Umbilical cord (tissue), 2 donors: ENCODE measurements around the gene DNAH6. TPM values are rescaled to one million over a fixed set of nuclear protein-coding genes. Genes with fewer than 3 reads are reported as not detected.

Experiments
- DNase-seq: peaks from one replicate; pipeline ENCODE4 v3.0.0-alpha.2; 2015; ENCODE audit warnings: low spot score
- total RNA-seq: library from RNA; depleted of rRNA; stranded (reverse); fragments of >200 nt; gene quantifications from one replicate; pipeline ENCODE4 v1.2.3, GENCODE V29; 2014; ENCODE audit warnings: low replicate concordance; ENCODE audit not compliant: insufficient read depth

DNAH6 gene
- total RNA-seq, 1 donor from 2014 or later: 0.96 TPM

DNA sequence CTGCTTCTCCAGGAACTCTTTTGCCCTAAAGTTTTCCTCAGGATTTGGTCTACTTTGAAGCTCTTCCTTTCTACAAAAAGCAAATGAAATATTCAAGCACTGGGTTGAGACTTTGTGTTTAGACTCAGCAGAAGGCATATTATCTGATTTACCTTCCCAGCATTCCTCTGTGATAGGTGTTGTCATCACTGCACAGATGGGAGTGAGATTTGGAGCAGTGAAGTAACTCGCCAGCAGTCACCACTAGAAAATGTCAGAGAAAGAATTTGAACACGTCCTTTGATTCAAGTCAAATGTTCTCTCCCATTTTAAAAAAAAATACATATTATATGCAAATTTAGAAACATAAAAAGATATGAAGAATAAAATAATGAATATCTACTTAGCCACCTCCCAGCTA lies 112.2 kb downstream of the DNAH6 start:
- DNase-seq: no peak

DNA sequence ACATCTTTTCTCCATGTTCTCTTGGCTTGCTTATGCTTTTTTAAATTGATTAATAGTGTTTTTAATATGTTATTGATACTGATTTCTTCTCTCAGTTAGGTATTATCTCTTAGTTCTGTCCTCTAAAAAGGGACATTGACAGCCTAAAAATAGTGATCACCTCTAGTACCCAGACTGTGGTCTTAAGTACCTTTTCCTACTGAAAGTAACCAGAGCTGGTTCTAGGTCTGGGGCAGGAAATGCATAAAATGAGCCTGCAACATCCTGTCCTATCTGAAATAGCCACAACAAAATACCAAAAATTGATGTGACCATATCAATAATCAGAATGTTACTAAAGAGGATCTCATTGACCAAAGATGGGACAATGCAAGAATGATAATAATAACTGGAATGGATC lies 113.3 kb downstream of the DNAH6 start:
- DNase-seq: no peak

DNA sequence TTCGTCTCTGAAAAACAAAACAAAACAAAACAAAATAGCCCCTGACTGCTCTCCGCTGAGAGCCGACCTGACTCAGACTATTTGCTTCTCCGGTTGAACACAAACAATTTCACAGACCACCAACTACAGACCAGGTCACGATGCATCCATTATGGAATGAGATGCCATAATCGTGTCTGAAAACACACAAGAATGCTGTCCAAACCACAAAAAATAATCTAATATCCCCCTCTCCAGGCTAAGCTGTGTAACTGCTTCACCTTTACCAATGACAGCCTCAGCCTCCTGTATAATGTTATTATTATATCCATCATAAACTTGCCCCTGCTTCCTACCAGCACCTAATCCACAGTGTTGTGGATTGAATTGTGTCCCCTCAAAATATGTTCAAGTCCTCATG lies 114.7 kb downstream of the DNAH6 start:
- DNase-seq: peak; percentile 15

DNA sequence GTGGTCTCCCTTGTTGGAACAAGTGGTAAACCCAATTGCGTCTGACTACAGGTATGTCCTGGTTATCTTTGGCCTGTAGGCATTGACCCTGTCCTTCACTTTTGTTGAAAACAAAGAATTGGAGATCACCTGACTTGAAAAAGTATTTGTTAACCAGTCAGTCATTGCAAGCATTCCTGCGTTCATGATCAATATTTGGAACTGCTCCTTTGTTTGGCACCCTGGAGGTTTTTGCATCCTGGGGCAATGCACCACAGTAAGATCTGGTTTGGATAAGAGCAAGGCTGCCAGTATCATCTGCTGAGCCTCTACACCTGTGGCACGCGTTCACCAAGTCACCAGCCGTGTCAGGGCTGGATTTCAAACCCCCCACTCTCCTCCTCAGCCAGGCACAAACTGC lies 115.7 kb downstream of the DNAH6 start:
- no peak for DNase-seq

DNA sequence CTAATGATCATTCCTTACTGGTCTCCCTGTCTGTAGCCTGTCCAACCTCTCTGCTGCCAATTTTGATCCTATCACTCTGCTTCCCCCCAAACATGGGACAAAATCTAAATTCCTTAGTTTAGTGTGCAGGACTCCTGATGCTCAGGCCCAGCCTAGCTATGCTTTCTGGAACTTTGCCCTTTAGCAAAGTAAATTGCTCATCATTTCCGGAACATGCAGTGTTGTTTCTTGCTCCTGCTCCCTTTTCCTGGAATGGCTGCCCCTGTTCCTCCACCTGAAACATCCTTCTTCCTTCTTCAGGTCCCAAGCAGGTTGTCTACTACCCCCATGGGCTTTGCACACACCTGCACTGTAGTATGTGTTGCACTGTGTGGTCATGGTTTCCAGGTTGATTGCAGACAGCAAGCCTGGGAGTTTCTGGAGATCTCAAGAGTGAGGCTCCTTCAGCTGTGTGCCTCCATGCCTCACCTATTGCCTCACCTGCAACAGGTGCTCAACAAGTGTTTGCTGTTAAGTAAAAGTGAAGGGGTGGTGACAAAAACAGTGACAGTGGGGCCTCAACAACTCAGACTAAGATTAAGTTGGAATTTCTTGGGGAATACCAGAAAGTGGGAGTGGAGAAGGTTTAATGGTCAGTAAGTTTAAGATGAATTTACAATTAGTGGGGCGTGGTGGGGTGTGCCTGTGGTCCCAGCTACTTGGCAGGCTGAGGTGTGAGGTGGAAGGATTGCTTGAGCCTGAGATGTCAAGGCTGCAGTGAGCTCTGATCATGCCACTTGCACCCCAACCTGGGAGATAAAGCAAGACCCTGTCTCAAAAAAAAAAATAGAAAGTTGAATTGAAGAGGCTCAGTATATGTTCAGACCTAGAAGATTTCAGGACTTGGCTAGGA lies 120.0 kb downstream of the DNAH6 start:
- no peak for DNase-seq

DNA sequence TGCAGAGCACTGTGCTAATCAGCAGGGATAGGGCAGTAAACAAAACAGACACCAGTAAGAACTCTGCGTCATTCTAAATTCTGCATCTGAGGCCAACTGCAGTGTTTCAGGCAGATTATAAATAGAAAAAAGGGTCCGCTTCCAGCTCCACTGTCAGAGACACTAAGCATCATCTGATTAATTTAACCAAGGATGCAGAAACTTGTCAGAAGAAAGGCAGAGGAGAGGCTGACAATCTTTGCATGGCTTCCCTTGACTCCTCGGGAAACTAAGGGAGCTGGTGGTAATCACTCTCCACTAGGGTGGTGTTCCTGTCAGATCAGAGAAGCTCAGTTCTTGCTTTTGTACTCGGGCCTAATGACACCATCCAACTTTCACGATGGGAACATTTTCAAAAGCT lies 123.5 kb downstream of the DNAH6 start:
- DNase-seq: no peak

DNA sequence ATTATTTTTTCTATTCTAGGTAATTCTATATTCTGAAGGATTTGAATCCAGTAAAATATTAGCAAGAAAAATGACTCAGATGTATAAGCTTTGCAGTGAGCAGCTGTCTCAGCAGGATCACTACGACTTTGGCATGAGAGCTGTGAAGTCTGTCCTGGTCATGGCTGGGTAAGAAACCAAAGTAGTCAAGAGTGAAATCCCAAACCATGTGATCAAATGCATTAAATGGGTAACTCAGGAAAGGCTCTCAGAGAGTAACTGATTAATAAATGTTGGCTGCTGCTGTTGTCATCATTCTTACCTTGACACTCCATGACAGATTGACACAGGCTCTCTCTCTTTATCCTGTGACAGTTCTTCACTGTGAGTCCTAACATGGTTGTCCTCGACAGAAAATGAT lies 124.1 kb downstream of the DNAH6 start:
- DNase-seq: no peak

DNA sequence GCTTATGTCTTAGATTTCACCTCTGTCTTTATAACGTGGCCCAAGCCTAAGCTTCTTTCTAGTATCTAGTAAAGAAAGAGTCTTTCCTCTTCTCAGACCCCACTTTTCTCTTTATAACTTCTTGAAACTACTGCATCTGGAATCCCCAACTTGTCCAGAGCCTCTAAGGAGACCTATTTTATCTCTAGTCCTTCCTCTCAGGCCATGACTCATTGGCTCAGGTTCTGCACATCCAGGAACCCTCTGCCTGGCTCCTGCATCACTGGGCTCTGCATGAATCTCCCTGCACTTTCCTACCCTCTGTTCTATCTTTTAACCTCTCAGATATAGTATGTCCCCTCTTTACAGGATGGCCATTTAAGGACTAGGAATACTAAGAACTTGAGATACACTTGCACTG lies 124.7 kb downstream of the DNAH6 start:
- DNase-seq: no peak

DNA sequence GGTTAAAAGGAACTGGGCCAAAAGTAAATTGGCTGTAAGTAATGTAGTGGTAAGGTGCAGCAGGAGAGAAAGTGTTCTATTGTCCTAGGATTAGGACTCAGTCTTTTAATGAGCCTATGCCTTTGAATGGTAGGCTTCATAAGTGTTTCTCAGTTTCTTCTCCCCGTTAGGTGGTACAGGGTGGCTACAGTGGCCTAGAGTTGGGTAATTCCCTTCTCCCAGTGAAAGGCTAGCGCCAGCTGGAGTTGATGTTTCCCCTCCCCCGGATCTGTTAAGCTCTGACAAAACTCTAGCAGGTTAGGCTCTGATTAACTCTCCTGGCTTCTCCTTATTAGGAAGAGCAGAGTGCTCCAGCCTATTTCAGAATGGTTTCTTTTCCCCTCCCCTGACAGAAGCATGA lies 127.7 kb downstream of the DNAH6 start:
- DNase-seq: no peak

DNA sequence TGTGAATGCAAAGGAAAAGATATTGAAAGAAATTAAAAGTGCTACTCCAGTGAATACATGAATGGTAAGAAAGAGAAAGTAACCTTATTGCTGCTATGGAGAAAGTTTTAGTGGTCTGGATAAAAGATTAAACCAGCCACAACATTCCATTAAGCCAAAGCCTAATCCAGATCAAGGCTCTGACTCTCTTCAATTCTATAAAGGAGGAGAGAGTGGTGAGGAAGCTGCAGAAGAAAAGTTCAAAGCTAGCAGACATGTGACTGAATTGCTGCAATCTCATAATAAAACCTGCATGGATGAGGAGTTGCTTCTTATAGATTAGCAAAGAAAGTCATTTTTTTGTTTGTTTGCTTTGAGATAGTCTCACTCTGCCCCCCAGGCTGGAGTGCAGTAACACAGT lies 130.2 kb downstream of the DNAH6 start:
- DNase-seq: no peak

DNA sequence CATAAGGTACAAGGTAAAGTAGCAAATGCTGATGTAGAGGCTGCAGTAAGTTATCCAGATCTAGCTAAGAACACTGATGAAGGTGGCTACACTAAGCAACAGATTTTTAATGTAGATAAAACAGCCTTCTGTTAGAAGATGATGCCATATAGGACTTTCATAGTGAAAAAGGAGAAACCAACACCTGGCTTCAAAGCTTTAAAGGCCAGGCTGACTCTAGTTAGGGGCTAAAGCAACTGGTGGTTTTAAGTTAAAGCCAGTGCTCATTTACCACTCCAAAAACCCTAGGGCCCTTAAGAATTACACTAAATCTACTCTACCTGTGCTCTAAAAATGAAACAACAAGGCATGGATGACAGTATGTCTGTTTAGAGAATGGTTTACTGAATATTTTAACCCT lies 131.0 kb downstream of the DNAH6 start:
- no peak for DNase-seq

DNA sequence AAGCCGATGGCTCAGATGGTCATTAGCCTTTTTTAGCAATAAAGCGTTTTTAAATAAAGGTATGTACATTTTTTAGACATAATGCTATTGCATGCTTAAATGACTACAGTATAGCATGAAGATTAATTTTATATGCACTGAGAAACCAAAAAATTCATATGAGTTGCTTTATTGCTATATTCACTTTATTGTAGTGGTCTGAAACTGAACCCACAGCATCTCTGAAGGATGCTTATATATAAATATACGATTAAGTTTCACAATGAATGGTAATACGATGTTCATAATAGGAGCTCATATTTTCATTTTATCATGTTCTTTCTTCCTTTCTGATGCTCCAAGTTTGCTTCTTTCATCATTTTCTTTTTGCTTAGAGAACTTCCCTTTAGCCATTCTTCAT lies 132.8 kb downstream of the DNAH6 start:
- no peak for DNase-seq

DNA sequence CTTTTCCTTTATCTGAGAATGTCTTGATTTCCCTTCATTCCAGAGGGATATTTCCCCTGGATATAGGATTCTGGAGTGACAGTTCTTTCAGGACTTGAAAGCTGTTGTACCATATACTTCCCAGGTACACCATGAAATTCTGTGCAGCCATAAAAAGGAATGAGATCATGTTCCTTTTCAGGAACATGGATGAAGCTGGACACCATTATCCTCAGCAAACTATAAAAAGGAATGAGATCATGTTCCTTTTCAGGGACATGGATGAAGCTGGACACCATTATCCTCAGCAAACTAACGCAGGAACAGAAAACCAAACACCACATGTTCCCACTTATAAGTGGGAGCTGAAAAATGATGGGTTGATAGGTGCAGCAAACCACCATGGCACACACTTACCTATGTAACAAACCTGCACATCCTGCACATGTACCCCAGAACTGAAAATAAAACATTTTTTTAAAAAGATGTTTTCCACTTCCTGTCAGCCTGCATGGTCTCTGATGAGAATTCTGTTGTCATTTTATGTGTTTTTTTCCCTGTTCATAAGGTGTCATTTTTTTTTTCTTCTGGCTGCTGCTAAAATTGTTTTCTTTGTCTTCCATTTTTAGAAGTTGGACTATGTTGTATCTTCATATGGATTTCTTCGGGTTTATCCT lies 133.3 kb downstream of the DNAH6 start:
- DNase-seq: no peak

DNA sequence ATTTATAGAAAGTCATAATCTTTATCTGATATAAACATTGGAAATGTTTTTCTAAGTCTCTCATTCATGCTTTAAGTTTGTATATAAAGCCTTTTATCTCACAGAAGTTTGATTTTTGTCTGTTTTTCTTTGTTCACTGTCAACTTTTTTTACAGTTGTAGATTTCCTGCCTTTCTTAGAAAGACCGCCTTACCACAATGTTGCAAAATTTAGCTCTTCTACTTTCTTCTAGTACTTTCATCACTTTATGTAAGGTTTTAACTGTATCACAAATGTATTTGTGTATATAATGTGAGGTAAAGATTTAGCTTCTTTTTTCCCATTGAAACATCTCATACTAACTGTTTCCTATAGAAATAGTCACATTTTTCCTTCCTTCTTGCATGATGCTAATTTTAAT lies 136.1 kb downstream of the DNAH6 start:
- no peak for DNase-seq

DNA sequence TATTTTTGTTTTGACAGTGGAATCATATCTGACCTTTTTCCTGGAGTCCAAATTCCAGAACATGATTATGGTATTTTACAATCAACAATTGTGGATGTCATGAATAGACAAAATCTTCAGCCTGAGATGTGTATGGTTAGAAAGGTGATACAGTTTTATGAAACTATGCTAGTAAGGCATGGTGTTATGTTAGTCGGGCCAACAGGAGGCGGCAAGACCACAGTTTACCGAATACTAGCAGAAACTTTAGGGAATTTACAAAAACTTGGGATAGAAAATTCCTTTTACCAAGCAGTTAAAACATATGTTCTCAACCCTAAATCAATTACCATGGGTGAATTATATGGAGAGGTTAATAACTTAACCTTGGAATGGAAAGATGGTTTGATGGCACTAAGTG lies 137.0 kb downstream of the DNAH6 start:
- DNase-seq: no peak

DNA sequence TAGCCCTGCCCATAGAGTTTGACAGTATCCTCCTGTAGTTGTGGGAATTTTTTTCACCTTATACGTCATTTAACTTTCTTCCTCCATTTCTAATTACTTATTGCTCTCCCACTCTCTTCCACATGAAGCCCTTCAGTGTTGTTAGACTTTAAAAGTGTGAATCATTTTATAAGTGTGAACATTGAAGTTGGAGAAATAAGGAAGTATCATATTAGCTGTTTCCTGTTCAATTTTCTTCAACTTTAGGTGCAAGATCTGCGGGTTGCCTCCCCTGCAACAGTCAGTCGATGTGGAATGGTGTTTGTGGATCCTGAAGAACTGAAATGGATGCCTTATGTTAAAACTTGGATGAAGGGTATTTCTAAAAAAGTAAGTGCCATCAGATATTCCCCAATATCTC lies 138.1 kb downstream of the DNAH6 start:
- DNase-seq: no peak

DNA sequence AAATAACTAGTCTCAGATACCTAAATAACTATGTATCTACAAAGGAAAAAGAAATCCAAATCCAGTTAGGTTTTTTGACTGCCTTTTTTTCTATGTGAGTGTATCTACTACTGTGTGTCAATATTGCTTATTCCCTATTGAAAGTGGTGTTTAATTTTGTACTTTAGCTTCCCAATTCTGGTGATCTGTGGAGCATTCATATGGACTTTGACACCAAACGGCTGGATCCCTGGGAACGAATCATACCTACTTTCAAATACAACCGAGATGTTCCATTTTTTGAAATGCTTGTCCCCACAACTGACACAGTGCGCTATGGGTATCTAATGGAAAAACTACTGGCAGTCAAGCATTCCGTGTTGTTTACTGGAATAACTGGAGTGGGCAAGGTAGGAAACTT lies 152.8 kb downstream of the DNAH6 start:
- no peak for DNase-seq

DNA sequence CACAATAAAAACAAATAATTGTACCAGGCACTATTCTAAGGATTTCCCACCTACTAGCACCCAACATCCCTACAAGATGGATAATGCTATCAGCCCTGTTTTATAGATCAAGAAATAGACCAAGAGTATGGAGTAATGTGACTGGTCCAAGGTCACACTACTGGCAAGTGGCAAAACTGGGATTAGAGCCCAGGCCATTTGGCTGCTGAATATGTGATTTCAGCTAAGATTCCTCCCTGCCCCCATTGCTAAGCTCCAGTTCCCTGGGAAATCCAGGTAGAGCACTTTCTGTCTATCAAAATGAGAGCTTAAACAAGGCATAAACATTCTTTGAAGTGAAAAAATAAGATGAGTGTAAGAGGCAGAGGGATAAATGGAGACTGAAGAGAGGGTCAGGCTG lies 157.8 kb downstream of the DNAH6 start:
- DNase-seq: no peak

DNA sequence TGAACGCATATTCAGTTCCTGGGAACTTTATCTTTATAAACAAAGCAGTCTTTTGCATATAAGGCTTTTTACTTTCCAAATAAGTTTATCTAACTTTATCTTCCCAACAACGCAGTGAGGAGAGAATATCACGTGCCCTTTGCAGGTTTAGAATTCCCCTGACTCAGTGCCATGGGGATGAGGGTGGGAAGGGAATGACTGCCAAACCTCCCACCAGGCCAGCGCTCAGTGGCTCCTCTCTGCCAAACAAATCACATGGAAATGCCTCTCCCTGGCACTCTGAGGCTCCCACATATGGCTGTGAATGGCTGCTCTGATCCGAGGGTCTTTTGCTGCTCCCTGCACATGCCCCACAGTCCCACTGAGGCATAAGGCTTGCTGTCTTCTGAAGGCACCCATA lies 158.3 kb downstream of the DNAH6 start:
- no peak for DNase-seq

DNA sequence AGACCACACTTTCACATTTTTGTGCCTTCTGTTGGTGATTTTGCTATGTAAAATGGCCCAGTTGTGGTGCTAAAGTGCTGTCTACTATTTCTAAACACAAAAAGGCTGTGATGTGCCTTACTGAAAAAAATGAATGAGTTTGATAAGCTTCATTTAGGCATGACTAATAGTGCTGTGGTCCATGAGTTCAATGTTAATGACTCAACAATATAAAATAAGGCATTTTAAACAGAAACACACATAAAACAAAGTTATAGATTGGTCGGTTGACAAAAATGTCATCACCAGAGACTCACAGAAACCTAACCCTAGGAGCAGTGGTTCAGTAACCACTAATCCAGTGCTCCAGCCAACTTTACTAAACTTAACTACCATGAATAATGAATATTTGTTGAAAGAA lies 160.0 kb downstream of the DNAH6 start:
- no peak for DNase-seq

DNA sequence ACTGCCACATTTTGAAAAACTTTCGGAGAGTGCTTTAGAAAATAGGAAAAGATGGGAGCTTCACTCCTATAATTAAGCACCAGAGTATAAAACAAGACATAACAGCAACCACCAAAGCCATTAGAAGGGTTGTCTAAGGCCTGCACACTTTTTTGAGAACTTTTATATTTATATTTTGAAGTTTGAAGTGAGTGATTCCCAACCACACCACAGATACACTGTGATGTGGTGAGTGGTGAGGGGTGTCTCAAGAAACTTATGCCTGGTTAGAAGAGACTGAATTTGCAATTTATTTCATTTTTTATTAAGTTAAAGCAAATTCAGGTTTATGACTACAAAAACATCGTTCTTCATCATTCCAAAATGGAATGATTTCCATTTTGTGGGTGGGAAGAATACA lies 161.9 kb downstream of the DNAH6 start:
- DNase-seq: no peak

DNA sequence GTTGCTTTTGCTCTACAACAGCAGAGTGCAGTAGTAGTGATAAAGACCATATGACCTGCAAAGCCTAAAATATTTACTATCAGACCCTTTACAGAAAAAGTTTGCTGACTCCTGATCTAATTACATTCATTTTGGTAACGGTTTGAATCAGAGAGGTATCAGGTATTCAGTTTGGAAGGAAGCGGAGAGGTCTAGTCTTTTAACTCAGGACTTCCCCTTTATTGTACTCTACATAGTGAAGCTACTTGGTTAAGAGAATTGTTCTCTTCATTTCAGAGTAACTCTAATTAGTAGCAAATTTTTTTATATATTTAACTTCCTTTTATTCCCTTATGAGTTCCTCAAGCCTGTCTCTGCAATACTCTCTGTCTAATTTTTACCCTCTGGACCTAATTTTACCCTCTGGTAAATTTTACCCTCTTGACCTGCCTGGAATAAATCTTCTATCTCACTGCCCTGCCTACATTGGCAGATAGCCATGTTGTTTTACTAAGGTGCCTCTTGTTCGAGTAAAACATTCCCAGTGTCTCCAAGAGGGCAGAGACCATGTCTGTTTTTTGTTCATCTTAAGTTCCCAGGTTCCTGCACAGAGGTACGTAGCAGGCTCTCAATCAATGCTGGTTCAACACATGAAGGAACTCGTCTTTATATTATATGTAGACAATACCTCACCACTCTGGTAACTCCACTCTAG lies 170.6 kb downstream of the DNAH6 start:
- no peak for DNase-seq
